Uterus (tissue), 2 donors: ENCODE results near the gene RNU6-7.

Experiments
- CTCF ChIP-seq, 4 experiments: fragments of 200-600 bp in 2 of 4; fragments of 450-650 bp in 2 of 4; sonication (generic) in 2 of 4; IDR thresholded peaks; one replicate each; pipeline ENCODE4 v1.5.1; 2016 to 2019; ENCODE audit warnings: antibody characterized with exemption in 4 of 4, mild to moderate bottlenecking in 2 of 4, moderate library complexity in 1 of 4
- POLR2A ChIP-seq, 2 donors: fragments of 450-650 bp; IDR thresholded peaks; one replicate each; pipeline ENCODE4 v1.6.1; 2016; ENCODE audit warnings: antibody characterized with exemption in 2 of 2, mild to moderate bottlenecking in 1 of 2, moderate library complexity in 1 of 2

GRCh38 chr14:32244404-32244803 lies 42.6 kb downstream of the RNU6-7 start:
- TF ChIP-seq POLR2A (IDR thresholded peaks at IDR 0.05) (no peak), CTCF (IDR thresholded peaks at IDR 0.05) (no peak)
